ENCODE results near the gene SYNM. TPM values are rescaled to one million over a fixed set of nuclear protein-coding genes. Genes with fewer than 3 reads are reported as not detected.

The SYNM gene
- total and polyA plus RNA-seq, 2 experiments from 2014 or later, result 0.74 to 3.5 TPM

DNA sequence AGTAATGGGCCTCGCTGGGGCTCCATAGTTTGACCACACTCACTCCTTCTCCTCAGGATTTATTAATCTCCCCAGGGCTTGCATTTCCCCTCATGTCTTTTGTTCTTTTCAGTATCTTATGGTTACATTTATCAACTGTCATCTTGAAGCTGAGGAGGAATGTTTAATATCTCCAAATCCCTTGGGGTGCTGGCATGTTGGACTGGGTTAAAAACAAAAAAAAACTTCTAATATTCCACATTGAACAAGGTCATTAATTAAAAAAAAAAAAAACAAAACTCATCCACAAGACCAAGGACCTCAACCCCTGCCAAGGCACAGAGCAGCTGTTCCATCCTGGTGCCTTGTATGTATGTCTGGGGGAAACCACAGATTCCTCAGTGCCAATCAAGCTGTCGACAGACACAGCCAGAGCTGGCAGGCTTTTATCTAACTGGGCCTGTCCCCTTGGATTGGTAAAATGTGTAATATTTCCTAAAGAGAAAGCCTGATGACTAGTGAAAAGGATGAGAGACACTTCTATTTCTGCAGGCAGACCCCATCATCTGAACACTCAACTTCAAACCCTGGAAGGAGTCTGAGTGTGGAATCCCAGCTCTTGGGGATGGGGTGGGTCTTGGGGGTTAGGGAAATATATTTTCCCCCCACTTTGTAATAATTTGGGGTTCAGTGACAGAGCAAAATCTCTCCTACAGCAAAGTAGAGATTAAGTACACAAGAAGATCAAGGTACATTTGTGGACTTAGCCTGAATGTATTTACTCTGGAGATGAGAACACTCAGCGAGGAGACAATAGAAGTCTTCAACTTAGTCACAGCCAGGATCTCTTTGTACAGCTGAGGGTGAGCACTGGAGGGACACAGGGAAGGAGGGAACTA lies 75.4 kb downstream of the SYNM start (continued):
- TF ChIP-seq, protein P1, sequence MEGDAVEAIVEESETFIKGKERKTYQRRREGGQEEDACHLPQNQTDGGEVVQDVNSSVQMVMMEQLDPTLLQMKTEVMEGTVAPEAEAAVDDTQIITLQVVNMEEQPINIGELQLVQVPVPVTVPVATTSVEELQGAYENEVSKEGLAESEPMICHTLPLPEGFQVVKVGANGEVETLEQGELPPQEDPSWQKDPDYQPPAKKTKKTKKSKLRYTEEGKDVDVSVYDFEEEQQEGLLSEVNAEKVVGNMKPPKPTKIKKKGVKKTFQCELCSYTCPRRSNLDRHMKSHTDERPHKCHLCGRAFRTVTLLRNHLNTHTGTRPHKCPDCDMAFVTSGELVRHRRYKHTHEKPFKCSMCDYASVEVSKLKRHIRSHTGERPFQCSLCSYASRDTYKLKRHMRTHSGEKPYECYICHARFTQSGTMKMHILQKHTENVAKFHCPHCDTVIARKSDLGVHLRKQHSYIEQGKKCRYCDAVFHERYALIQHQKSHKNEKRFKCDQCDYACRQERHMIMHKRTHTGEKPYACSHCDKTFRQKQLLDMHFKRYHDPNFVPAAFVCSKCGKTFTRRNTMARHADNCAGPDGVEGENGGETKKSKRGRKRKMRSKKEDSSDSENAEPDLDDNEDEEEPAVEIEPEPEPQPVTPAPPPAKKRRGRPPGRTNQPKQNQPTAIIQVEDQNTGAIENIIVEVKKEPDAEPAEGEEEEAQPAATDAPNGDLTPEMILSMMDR (conservative IDR thresholded peaks at IDR 0.05; ENCODE audit: low read depth in 2 of 2), result no peak
- TF ChIP-seq, protein P2, sequence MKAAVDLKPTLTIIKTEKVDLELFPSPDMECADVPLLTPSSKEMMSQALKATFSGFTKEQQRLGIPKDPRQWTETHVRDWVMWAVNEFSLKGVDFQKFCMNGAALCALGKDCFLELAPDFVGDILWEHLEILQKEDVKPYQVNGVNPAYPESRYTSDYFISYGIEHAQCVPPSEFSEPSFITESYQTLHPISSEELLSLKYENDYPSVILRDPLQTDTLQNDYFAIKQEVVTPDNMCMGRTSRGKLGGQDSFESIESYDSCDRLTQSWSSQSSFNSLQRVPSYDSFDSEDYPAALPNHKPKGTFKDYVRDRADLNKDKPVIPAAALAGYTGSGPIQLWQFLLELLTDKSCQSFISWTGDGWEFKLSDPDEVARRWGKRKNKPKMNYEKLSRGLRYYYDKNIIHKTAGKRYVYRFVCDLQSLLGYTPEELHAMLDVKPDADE (IDR thresholded peaks at IDR 0.05), result no peak
- no peak for TF ChIP-seq EZH2 (IDR thresholded peaks at IDR 0.05; ENCODE audit: low read depth, unreplicated experiment)
- no peak for TF ChIP-seq NANOG (IDR thresholded peaks at IDR 0.05; ENCODE audit: borderline replicate concordance)
- TF ChIP-seq, protein P3, sequence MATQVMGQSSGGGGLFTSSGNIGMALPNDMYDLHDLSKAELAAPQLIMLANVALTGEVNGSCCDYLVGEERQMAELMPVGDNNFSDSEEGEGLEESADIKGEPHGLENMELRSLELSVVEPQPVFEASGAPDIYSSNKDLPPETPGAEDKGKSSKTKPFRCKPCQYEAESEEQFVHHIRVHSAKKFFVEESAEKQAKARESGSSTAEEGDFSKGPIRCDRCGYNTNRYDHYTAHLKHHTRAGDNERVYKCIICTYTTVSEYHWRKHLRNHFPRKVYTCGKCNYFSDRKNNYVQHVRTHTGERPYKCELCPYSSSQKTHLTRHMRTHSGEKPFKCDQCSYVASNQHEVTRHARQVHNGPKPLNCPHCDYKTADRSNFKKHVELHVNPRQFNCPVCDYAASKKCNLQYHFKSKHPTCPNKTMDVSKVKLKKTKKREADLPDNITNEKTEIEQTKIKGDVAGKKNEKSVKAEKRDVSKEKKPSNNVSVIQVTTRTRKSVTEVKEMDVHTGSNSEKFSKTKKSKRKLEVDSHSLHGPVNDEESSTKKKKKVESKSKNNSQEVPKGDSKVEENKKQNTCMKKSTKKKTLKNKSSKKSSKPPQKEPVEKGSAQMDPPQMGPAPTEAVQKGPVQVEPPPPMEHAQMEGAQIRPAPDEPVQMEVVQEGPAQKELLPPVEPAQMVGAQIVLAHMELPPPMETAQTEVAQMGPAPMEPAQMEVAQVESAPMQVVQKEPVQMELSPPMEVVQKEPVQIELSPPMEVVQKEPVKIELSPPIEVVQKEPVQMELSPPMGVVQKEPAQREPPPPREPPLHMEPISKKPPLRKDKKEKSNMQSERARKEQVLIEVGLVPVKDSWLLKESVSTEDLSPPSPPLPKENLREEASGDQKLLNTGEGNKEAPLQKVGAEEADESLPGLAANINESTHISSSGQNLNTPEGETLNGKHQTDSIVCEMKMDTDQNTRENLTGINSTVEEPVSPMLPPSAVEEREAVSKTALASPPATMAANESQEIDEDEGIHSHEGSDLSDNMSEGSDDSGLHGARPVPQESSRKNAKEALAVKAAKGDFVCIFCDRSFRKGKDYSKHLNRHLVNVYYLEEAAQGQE (IDR thresholded peaks at IDR 0.05; ENCODE audit: unreplicated experiment), result no peak
- no peak for TF ChIP-seq JUNB (IDR thresholded peaks at IDR 0.05; ENCODE audit: unreplicated experiment)
- no peak for TF ChIP-seq ZNF331 (CRISPR knock-in tag; IDR thresholded peaks at IDR 0.05; ENCODE audit: low read depth)
- no peak for TF ChIP-seq CREB1 (CRISPR knock-in tag; IDR thresholded peaks at IDR 0.05; ENCODE audit: low read depth)

DNA sequence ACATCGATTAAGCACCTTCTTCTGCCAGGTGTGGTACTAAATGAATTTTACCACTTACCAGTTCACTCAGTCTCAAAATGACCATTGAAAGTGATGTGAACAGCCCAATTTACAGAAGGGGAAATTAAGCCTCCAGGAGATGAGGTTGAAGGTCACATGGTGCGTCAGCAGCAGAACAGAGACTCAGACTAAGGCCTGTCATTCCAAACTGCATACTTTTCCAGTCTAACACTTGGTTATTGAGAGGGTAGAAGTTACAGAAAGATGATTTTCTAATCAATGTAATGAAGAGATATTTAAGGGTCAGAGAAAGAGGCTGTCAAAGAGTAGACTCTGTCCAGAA lies 76.1 kb downstream of the SYNM start:
- no peak overlapping the region for H3K27ac ChIP-seq (ENCODE audit: low read depth)
- no peaks in the 10 kb centered on the region for H3K36me3 ChIP-seq (ENCODE audit: insufficient read depth)
- Mint-ChIP-seq H3K36me3 (ENCODE audit: low read depth) (peaks cover 11% of the 10 kb centered on the region; the same call in 2 of the 3 replicates), H3K27ac (no peak overlapping the region), H3K9me3 (no peaks in the 10 kb centered on the region), H3K4me3 (no peak overlapping the region), H3K4me1 (peaks cover 24% of the 10 kb centered on the region), H3K27me3 (ENCODE audit: insufficient read depth, low read depth, poor library complexity) (peaks cover 2% of the 10 kb centered on the region)
- ATAC-seq (no peak), DNase-seq (ENCODE audit: low spot score) (no peak)
- H3K79me2 ChIP-seq (replicated peaks; ENCODE audit: insufficient read depth), result no peaks in the 10 kb centered on the region
- no peaks in the 10 kb centered on the region for H3K9me2 ChIP-seq (ENCODE audit: insufficient read depth)
- no peaks in the 10 kb centered on the region for H3F3A ChIP-seq (replicated peaks; ENCODE audit: low read depth)
- no peaks in the 10 kb centered on the region for H4K20me1 ChIP-seq (replicated peaks; ENCODE audit: insufficient read depth)
- H2AFZ ChIP-seq, result no peak overlapping the region
- H3K4me3 ChIP-seq, result no peak overlapping the region
- H3K27me3 ChIP-seq (ENCODE audit: insufficient read depth), result no peaks in the 10 kb centered on the region
- H3K4me1 ChIP-seq (ENCODE audit: insufficient read depth), result peaks cover 6% of the 10 kb centered on the region; the same call in 1 of the 2 replicates
- TF ChIP-seq JUNB (IDR thresholded peaks at IDR 0.05; ENCODE audit: unreplicated experiment) (no peak), ZNF331 (CRISPR knock-in tag; IDR thresholded peaks at IDR 0.05; ENCODE audit: low read depth) (no peak), STAT1 (IDR thresholded peaks at IDR 0.05; ENCODE audit: unreplicated experiment) (no peak), CREB1 (CRISPR knock-in tag; IDR thresholded peaks at IDR 0.05; ENCODE audit: low read depth) (no peak)
- TF ChIP-seq, protein P1 (conservative IDR thresholded peaks at IDR 0.05; ENCODE audit: low read depth in 2 of 2), result no peak
- H3K4me2 ChIP-seq, result no peak overlapping the region
